Erythroblast (primary cell): ENCODE results near the gene SLC25A2.
"Not testable (repeated sequence)": the region's sequence is repeated elsewhere in the genome, so short reads cannot be mapped to it uniquely, and the experiment has no call there.

Experiments
- DNase-seq, 2 experiments: peaks; one replicate each; lab custom pipeline; 2025; lab: John Stamatoyannopoulos, UW
- GATA1 ChIP-seq: IDR thresholded peaks from 2 replicates; pipeline ENCODE4 v1.6.1; 2011; ENCODE audit warnings: low read depth, mild to moderate bottlenecking, control low read depth, low read length, moderate library complexity
- POLR2A ChIP-seq: IDR thresholded peaks from 2 replicates; pipeline ENCODE4 v1.6.1; 2011; ENCODE audit warnings: mild to moderate bottlenecking, low read length

The SLC25A2 gene

GRCh38 chr5:141326088-141326854 lies 22.4 kb upstream of the SLC25A2 start:
- peak; percentile 5 to 9 for DNase-seq
- no peak for TF ChIP-seq GATA1
- no peak for TF ChIP-seq POLR2A

GRCh38 chr5:141322261-141322660 lies 18.4 kb upstream of the SLC25A2 start:
- DNase-seq = no peak
- no peak for TF ChIP-seq POLR2A
- no peak for TF ChIP-seq GATA1

GRCh38 chr5:141320225-141321169 lies 16.6 kb upstream of the SLC25A2 start, which contains the start of gene TAF7:
TSS of gene TAF7 (minus strand) at chr5:141320784. CDS start at chr5:141320044, 740 bp downstream.
- peak; percentile 90 to 92 for DNase-seq
- TF ChIP-seq POLR2A (peak; percentile 92), GATA1 (no peak)

GRCh38 chr5:141319699-141320098 lies 15.8 kb upstream of the SLC25A2 start:
- no peak for DNase-seq
- TF ChIP-seq GATA1 (no peak), POLR2A (no peak)

GRCh38 chr5:141319202-141319601 lies 15.4 kb upstream of the SLC25A2 start:
- TF ChIP-seq GATA1 (no peak), POLR2A (no peak)

GRCh38 chr5:141316963-141317362 lies 13.1 kb upstream of the SLC25A2 start:
- not testable (repeated sequence) for DNase-seq

More at GRCh38 chr5:141319202-141319601, 15.4 kb upstream of the SLC25A2 start:
- DNase-seq = no peak

GRCh38 chr5:141313711-141314110 lies 9.9 kb upstream of the SLC25A2 start:
- TF ChIP-seq POLR2A (no peak), GATA1 (no peak)
- no peak for DNase-seq

GRCh38 chr5:141306630-141307029 lies 2.8 kb upstream of the SLC25A2 start:
- DNase-seq = no peak
- TF ChIP-seq POLR2A (no peak), GATA1 (no peak)

GRCh38 chr5:141298376-141298775 lies 5.5 kb downstream of the SLC25A2 start:
- no peak for TF ChIP-seq POLR2A
- TF ChIP-seq GATA1 = no peak
- peak in 1 of 2 experiments; percentile 8 for DNase-seq

GRCh38 chr5:141272906-141273305 lies 30.9 kb downstream of the SLC25A2 start:
- DNase-seq = no peak
- TF ChIP-seq GATA1 (no peak), POLR2A (no peak)

GRCh38 chr5:141269195-141269594 lies 34.7 kb downstream of the SLC25A2 start:
- no peak for TF ChIP-seq GATA1
- no peak for TF ChIP-seq POLR2A
- DNase-seq = no peak

GRCh38 chr5:141261238-141261546 lies 42.7 kb downstream of the SLC25A2 start:
- TF ChIP-seq GATA1 (no peak), POLR2A (no peak)
- DNase-seq = no peak

GRCh38 chr5:141260458-141261237 lies 43.2 kb downstream of the SLC25A2 start:
- TF ChIP-seq GATA1 (no peak), POLR2A (no peak)
- DNase-seq = peak in 1 of 2 experiments; percentile 13
